Pancreas (tissue), 10 donors: ENCODE measurements around the gene L3MBTL3. TPM values are rescaled to one million over a fixed set of nuclear protein-coding genes. Genes with fewer than 3 reads are reported as not detected.

Source experiments
- ATAC-seq, 4 donors: fragments of 200-7000 bp; cut with Tn5 transposase; one replicate each; pipeline versions ENCODE4 v1.8.0 to v1.9.1; 2020; ENCODE audit warnings: mild to moderate bottlenecking in 4 of 4, moderate library complexity in 4 of 4
- DNase-seq, 6 donors: peaks; one replicate each; pipeline ENCODE4 v3.0.0-alpha.2; 2020
- FAIRE-seq: peaks from 2 replicates; lab custom pipeline; 2012; peaks lifted over from hg19 to GRCh38; lab: Jason Lieb, UNC
- H3K27ac ChIP-seq, 4 donors: fragments of 200-600 bp; sonication (generic); 1 replicate in 3 of 4; 2 replicates in 1 of 4; pipeline versions ENCODE4 v1.5.0 to v1.8.0; 2020
- H3K27me3 ChIP-seq, 4 donors: fragments of 200-600 bp; one replicate each; pipeline ENCODE4 v1.8.0; 2021
- H3K36me3 ChIP-seq, 3 donors: fragments of 200-600 bp; sonication (generic) in 1 of 3; one replicate each; pipeline versions ENCODE4 v1.5.0 to v1.8.0; 2020 to 2021
- H3K4me1 ChIP-seq, 3 donors: fragments of 200-600 bp; one replicate each; pipeline ENCODE4 v1.8.0; 2021
- H3K4me3 ChIP-seq, 4 donors: fragments of 200-600 bp; sonication (generic) in 2 of 4; one replicate each; pipeline versions ENCODE4 v1.5.0 to v1.8.0; 2020 to 2021
- H3K9me3 ChIP-seq, 4 donors: fragments of 200-600 bp; one replicate each; pipeline ENCODE4 v1.8.0; 2021
- CTCF ChIP-seq, 4 donors: fragments of 200-600 bp; sonication (generic) in 3 of 4; IDR thresholded peaks; one replicate each; pipeline versions ENCODE4 v1.5.0 to v1.8.0; 2021; ENCODE audit warnings: antibody characterized with exemption in 4 of 4
- WGBS, 2 donors: extraction: QIAGEN DNeasy Blood & Tissue Kit; methylation state at CpG; one replicate each; pipeline ENCODE4 v1.1.7; 2013; 5-methylcytosine and 5-hydroxymethylcytosine counted together
- intact Hi-C, 3 donors: fragments of 100-400 bp; cut with DNase I; formaldehyde crosslinking; loops; one replicate each; pipeline versions ENCODE4 v1.11.1 to v1.14.2; 2022
- polyA plus RNA-seq, 2 donors: library from polyadenylated mRNA; stranded (reverse); fragments of 200-250 nt; gene quantifications; one replicate each; pipeline ENCODE4 v1.2.3, GENCODE V29; 2013
- total RNA-seq, 6 donors: library from RNA; stranded (reverse); fragmentation: NEBNext Ultra II Directional in 4 of 6; extraction: Animal tissue kit (Norgen Biotek cat#: 25700) in 4 of 6; gene quantifications; one replicate each; pipeline versions ENCODE4 v1.2.1 to v1.2.4, GENCODE V29; 2021 to 2023
- donor health status: healthy with polysubstance abuse.
- donor health status: DM: no; HTN: no; CAD: no; lungs with moderate emphysema.
- donor health status: DM: no; HTN: no; CAD: no.
- donor health status: control.
- donor health status: control.
- donor health status: Bipolar disorder and iron deficiency.
- donor health status: DM: yes; HTN: yes; CAD: no.
- donor health status: DM: no; HTN: no; CAD: no.
- donor health status: DM: no; HTN: no; CAD: no.
- donor health status: DM: yes; HTN: yes; CAD: no.

The L3MBTL3 gene
- total and polyA plus RNA-seq, 8 donors: 0.95 to 5.3 (median 3.1) TPM

GRCh38 chr6:130000526-130001421, 17.6 kb upstream of the L3MBTL3 start:
- intact Hi-C loops: no loop called here
- DNase-seq (no peak), FAIRE-seq (no peak), ATAC-seq (no peak)
- Histone ChIP-seq H3K9me3 (no peaks in the 10 kb centered on the region), H3K4me3 (no peak overlapping the region), H3K36me3 (no peaks in the 10 kb centered on the region), H3K27me3 (no peaks in the 10 kb centered on the region), H3K27ac (no peak overlapping the region), H3K4me1 (no peaks in the 10 kb centered on the region)
- WGBS, 2 donors: 60 to 64% methylated on average over 4 of the region's 4 CpGs
- TF ChIP-seq CTCF (IDR thresholded peaks at IDR 0.05): no peak

- Histone ChIP-seq H3K36me3 (no peaks in the 10 kb centered on the region), H3K4me1 (no peaks in the 10 kb centered on the region), H3K27me3 (no peaks in the 10 kb centered on the region), H3K27ac (no peak overlapping the region), H3K4me3 (no peak overlapping the region), H3K9me3 (no peaks in the 10 kb centered on the region)
- no peak for TF ChIP-seq CTCF (IDR thresholded peaks at IDR 0.05)
- intact Hi-C loops: no loop called here
- ATAC-seq (no peak), DNase-seq (no peak), FAIRE-seq (no peak)
- WGBS, 2 donors: 64 to 89% methylated on average over 4 of the region's 4 CpGs
These were observed 10.0 kb upstream of the L3MBTL3 start for GRCh38 chr6:130008236-130008873.

- H3K4me3 ChIP-seq: no peak overlapping the region
- DNase-seq (no peak), ATAC-seq (no peak), FAIRE-seq (no peak)
- H3K27me3 ChIP-seq: no peaks in the 10 kb centered on the region
- no peak overlapping the region for H3K27ac ChIP-seq
- H3K9me3 ChIP-seq: no peaks in the 10 kb centered on the region
- H3K36me3 ChIP-seq: no peaks in the 10 kb centered on the region
- 56 to 60% methylated on average over 5 of the region's 5 CpGs for WGBS, 2 donors
- intact Hi-C loops: no loop called here
- TF ChIP-seq CTCF (IDR thresholded peaks at IDR 0.05): no peak
- no peaks in the 10 kb centered on the region for H3K4me1 ChIP-seq
These were observed 9.2 kb upstream of the L3MBTL3 start for GRCh38 chr6:130009146-130009545.

- Histone ChIP-seq H3K4me1 (no peaks in the 10 kb centered on the region), H3K27ac (no peak overlapping the region), H3K4me3 (no peak overlapping the region), H3K36me3 (no peaks in the 10 kb centered on the region), H3K27me3 (no peaks in the 10 kb centered on the region), H3K9me3 (no peaks in the 10 kb centered on the region)
- WGBS, 2 donors: 80 to 88% methylated on average over 2 of the region's 2 CpGs
- TF ChIP-seq CTCF (IDR thresholded peaks at IDR 0.05): no peak
- ATAC-seq (no peak), FAIRE-seq (no peak), DNase-seq (no peak)
- intact Hi-C loops: no loop called here
These were observed 8.0 kb upstream of the L3MBTL3 start for GRCh38 chr6:130010387-130010786.

- FAIRE-seq: no peak
- 71 to 79% methylated on average over 4 of the region's 4 CpGs for WGBS, 2 donors
- no peaks in the 10 kb centered on the region for H3K9me3 ChIP-seq
These were observed 5.7 kb upstream of the L3MBTL3 start for GRCh38 chr6:130012728-130013127.

More at GRCh38 chr6:130012728-130013127, 5.7 kb upstream of the L3MBTL3 start:
- TF ChIP-seq CTCF (IDR thresholded peaks at IDR 0.05): no peak
- no peaks in the 10 kb centered on the region for H3K27me3 ChIP-seq
- ATAC-seq (no peak), DNase-seq (no peak)
- intact Hi-C loops: no loop called here
- no peak overlapping the region for H3K27ac ChIP-seq
- no peaks in the 10 kb centered on the region for H3K36me3 ChIP-seq
- no peaks in the 10 kb centered on the region for H3K4me1 ChIP-seq
- H3K4me3 ChIP-seq: no peak overlapping the region
